RWPE2 (cell line): ENCODE data around the gene RTP3.

ENCODE experiments used
- ATAC-seq: fragments of 200-7000 bp; cut with Tn5 transposase; 3 replicates; pipeline ENCODE4 v1.9.1; 2021; ENCODE audit warnings: low read depth
- DNase-seq: peaks from one replicate; pipeline ENCODE4 v3.0.0-alpha.2; 2020; ENCODE audit warnings: low spot score
- H3K27ac ChIP-seq: fragments of 450-650 bp; 2 replicates; pipeline ENCODE4 v1.5.1; 2017; ENCODE audit warnings: mild to moderate bottlenecking; ENCODE audit not compliant: poor library complexity, severe bottlenecking
- H3K27me3 ChIP-seq: fragments of 250-450 bp; sonication (Bioruptor Pico); 2 replicates; pipeline ENCODE4 v1.5.1; 2021; ENCODE audit warnings: mild to moderate bottlenecking, moderate library complexity; ENCODE audit not compliant: insufficient read depth, poor library complexity, severe bottlenecking
- H3K36me3 ChIP-seq: fragments of 250-450 bp; sonication (Bioruptor Pico); 2 replicates; pipeline ENCODE4 v1.5.1; 2020; ENCODE audit warnings: low read depth, mild to moderate bottlenecking, moderate library complexity
- H3K4me1 ChIP-seq: fragments of 250-450 bp; sonication (Bioruptor Pico); 2 replicates; pipeline ENCODE4 v1.5.1; 2021; ENCODE audit warnings: mild to moderate bottlenecking, moderate library complexity; ENCODE audit not compliant: insufficient read depth, poor library complexity, severe bottlenecking
- H3K4me3 ChIP-seq: fragments of 250-450 bp; sonication (Bioruptor Pico); 2 replicates; pipeline ENCODE4 v1.5.1; 2021; ENCODE audit warnings: mild to moderate bottlenecking, moderate library complexity; ENCODE audit not compliant: severe bottlenecking
- H3K9me3 ChIP-seq: fragments of 250-450 bp; sonication (Bioruptor Pico); 2 replicates; pipeline ENCODE4 v1.5.1; 2021; ENCODE audit warnings: mild to moderate bottlenecking, moderate library complexity; ENCODE audit not compliant: severe bottlenecking
- TF ChIP-seq, protein P1 (sequence below): fragments of 450-650 bp; IDR thresholded peaks from one replicate; pipeline ENCODE4 v1.5.1; 2017; ENCODE audit warnings: mild to moderate bottlenecking, moderate library complexity; ENCODE audit not compliant: poor library complexity, severe bottlenecking

Gene RTP3

DNA sequence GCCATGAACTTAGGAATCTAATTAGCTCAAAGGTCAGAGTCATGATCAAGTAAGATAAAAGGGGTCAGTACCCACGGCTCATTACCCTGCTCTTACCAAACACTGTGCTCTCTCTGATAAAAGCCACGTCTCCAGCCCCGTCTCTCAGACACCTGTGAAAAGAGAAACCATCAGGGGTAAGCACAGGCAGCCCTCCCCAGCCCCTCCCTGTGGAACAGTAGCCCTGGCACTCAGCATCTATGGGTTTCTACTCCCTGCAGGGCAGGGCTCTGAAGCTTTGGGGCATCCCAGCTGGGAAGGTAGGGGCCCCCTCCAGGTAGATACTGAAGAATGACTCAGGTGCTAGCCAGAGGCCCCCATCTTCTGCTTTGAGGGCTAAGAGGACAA lies 43.6 kb upstream of the RTP3 start:
- ATAC-seq, result no peak
- H3K27ac ChIP-seq, result no peak overlapping the region
- no peak for DNase-seq
- no peaks in the 10 kb centered on the region for H3K9me3 ChIP-seq
- TF ChIP-seq, protein P1, sequence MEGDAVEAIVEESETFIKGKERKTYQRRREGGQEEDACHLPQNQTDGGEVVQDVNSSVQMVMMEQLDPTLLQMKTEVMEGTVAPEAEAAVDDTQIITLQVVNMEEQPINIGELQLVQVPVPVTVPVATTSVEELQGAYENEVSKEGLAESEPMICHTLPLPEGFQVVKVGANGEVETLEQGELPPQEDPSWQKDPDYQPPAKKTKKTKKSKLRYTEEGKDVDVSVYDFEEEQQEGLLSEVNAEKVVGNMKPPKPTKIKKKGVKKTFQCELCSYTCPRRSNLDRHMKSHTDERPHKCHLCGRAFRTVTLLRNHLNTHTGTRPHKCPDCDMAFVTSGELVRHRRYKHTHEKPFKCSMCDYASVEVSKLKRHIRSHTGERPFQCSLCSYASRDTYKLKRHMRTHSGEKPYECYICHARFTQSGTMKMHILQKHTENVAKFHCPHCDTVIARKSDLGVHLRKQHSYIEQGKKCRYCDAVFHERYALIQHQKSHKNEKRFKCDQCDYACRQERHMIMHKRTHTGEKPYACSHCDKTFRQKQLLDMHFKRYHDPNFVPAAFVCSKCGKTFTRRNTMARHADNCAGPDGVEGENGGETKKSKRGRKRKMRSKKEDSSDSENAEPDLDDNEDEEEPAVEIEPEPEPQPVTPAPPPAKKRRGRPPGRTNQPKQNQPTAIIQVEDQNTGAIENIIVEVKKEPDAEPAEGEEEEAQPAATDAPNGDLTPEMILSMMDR, result no peak
- H3K4me3 ChIP-seq, result no peak overlapping the region
- no peaks in the 10 kb centered on the region for H3K4me1 ChIP-seq
- H3K27me3 ChIP-seq, result peaks cover 4% of the 10 kb centered on the region
- no peaks in the 10 kb centered on the region for H3K36me3 ChIP-seq

- Histone ChIP-seq H3K36me3 (no peaks in the 10 kb centered on the region), H3K9me3 (no peaks in the 10 kb centered on the region), H3K27ac (no peak overlapping the region), H3K27me3 (peaks cover 4% of the 10 kb centered on the region), H3K4me1 (no peaks in the 10 kb centered on the region), H3K4me3 (no peak overlapping the region)
- DNase-seq (no peak), ATAC-seq (no peak)
- TF ChIP-seq, protein P1, result no peak
Measured at GRCh38 chr3:46454606-46455005, 43.2 kb upstream of the RTP3 start.

GRCh38 chr3:46455231-46456115 lies 42.3 kb upstream of the RTP3 start:
- Histone ChIP-seq H3K27me3 (peaks cover 4% of the 10 kb centered on the region), H3K4me3 (no peak overlapping the region), H3K4me1 (no peaks in the 10 kb centered on the region), H3K36me3 (no peaks in the 10 kb centered on the region), H3K9me3 (no peaks in the 10 kb centered on the region), H3K27ac (no peak overlapping the region)
- DNase-seq, result no peak
- ATAC-seq, result no peak
- TF ChIP-seq, protein P1, result no peak

- Histone ChIP-seq H3K27ac (no peak overlapping the region), H3K4me1 (no peaks in the 10 kb centered on the region), H3K9me3 (no peaks in the 10 kb centered on the region), H3K36me3 (no peaks in the 10 kb centered on the region), H3K27me3 (peaks cover 4% of the 10 kb centered on the region), H3K4me3 (no peak overlapping the region)
- TF ChIP-seq, protein P1, result no peak
- DNase-seq (no peak), ATAC-seq (no peak)
Measured at GRCh38 chr3:46456118-46456517, 41.7 kb upstream of the RTP3 start.

DNA sequence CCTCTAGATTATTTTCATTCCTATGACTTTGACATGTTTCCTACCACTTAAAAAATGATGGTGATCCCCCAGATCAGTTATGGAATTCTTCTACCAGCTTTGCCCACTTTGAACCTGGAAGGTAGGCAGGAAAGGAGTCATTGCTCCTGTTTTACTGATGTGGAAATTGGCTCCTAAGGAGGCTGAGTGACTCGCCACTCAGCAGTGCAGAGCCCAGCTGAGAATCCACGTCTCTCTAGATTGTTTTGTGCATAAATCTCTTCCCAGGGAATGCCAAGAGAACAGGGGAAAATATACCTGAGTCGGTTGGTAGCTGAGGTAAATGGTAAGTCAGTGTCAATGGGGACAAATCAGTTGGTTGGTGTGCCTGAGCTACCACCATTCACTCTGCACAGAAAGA lies 37.7 kb upstream of the RTP3 start:
- TF ChIP-seq, protein P1, result no peak
- peak; percentile 64 for ATAC-seq
- H3K36me3 ChIP-seq, result no peaks in the 10 kb centered on the region
- DNase-seq, result no peak
- no peaks in the 10 kb centered on the region for H3K9me3 ChIP-seq
- no peak overlapping the region for H3K4me3 ChIP-seq
- peaks cover 11% of the 10 kb centered on the region for H3K27me3 ChIP-seq
- no peaks in the 10 kb centered on the region for H3K4me1 ChIP-seq
- H3K27ac ChIP-seq, result no peak overlapping the region
